KMS-11 (cell line): ENCODE results near the gene CYB5RL.
"Not testable (repeated sequence)": the region's sequence is repeated elsewhere in the genome, so short reads cannot be mapped to it uniquely, and the experiment has no call there.

ENCODE experiments used
- H2AFZ ChIP-seq: fragments of 200-600 bp; sonication (generic); 2 replicates; pipeline ENCODE4 v1.6.1; 2016; ENCODE audit warnings: antibody characterized with exemption, mixed run types, low read depth
- H3K27ac ChIP-seq: fragments of 200-600 bp; sonication (generic); 2 replicates; pipeline ENCODE4 v1.6.1; 2016; ENCODE audit warnings: mild to moderate bottlenecking, mixed run types
- H3K27me3 ChIP-seq: fragments of 200-600 bp; sonication (generic); 2 replicates; pipeline ENCODE4 v1.6.1; 2017; ENCODE audit warnings: mild to moderate bottlenecking, low read depth, mixed run types, moderate library complexity; ENCODE audit not compliant: insufficient read depth
- H3K36me3 ChIP-seq: fragments of 200-600 bp; sonication (generic); 2 replicates; pipeline ENCODE4 v1.6.1; 2017; ENCODE audit warnings: mild to moderate bottlenecking, mixed run types; ENCODE audit not compliant: insufficient read depth
- H3K4me1 ChIP-seq: fragments of 200-600 bp; sonication (generic); 2 replicates; pipeline ENCODE4 v1.6.1; 2016; ENCODE audit warnings: mild to moderate bottlenecking, low read depth, mixed run types; ENCODE audit not compliant: poor library complexity, severe bottlenecking
- H3K4me2 ChIP-seq: fragments of 200-600 bp; sonication (generic); 2 replicates; pipeline ENCODE4 v1.7.0; 2016; ENCODE audit warnings: mild to moderate bottlenecking, mixed run types
- H3K4me3 ChIP-seq: fragments of 200-600 bp; sonication (generic); IDR thresholded peaks from 2 replicates; pipeline ENCODE4 v1.6.1; 2017; ENCODE audit warnings: low read depth, low read length, mixed read lengths; ENCODE audit not compliant: insufficient read depth
- H3K79me2 ChIP-seq: fragments of 200-600 bp; sonication (generic); 2 replicates; pipeline ENCODE4 v1.6.1; 2016; ENCODE audit warnings: low read depth, mixed run types; ENCODE audit not compliant: insufficient read depth
- H3K9ac ChIP-seq: fragments of 200-600 bp; sonication (generic); 2 replicates; pipeline ENCODE4 v1.6.1; 2016; ENCODE audit warnings: mild to moderate bottlenecking, mixed run types
- H4K20me1 ChIP-seq: fragments of 200-600 bp; sonication (generic); 2 replicates; pipeline ENCODE4 v1.6.1; 2016; ENCODE audit warnings: mild to moderate bottlenecking, mixed run types; ENCODE audit not compliant: insufficient read depth
- TF ChIP-seq, protein P1 (sequence below): fragments of 200-600 bp; sonication (generic); conservative IDR thresholded peaks from 2 replicates; pipeline ENCODE4 v1.6.1; 2017; ENCODE audit warnings: low read depth, mild to moderate bottlenecking, antibody characterized with exemption, low read length, moderate library complexity, mixed read lengths

CYB5RL gene

GRCh38 chr1:54237586-54237985 lies 37.8 kb upstream of the CYB5RL start:
- H4K20me1 ChIP-seq, result no peaks in the 10 kb centered on the region
- no peaks in the 10 kb centered on the region for H3K4me1 ChIP-seq
- no peak overlapping the region for H3K27ac ChIP-seq
- H3K79me2 ChIP-seq, result no peaks in the 10 kb centered on the region
- no peak overlapping the region for H3K4me3 ChIP-seq
- H3K4me2 ChIP-seq, result no peak overlapping the region
- no peaks in the 10 kb centered on the region for H3K36me3 ChIP-seq
- no peak overlapping the region for H3K9ac ChIP-seq
- no peak overlapping the region for H2AFZ ChIP-seq
- TF ChIP-seq, protein P1, sequence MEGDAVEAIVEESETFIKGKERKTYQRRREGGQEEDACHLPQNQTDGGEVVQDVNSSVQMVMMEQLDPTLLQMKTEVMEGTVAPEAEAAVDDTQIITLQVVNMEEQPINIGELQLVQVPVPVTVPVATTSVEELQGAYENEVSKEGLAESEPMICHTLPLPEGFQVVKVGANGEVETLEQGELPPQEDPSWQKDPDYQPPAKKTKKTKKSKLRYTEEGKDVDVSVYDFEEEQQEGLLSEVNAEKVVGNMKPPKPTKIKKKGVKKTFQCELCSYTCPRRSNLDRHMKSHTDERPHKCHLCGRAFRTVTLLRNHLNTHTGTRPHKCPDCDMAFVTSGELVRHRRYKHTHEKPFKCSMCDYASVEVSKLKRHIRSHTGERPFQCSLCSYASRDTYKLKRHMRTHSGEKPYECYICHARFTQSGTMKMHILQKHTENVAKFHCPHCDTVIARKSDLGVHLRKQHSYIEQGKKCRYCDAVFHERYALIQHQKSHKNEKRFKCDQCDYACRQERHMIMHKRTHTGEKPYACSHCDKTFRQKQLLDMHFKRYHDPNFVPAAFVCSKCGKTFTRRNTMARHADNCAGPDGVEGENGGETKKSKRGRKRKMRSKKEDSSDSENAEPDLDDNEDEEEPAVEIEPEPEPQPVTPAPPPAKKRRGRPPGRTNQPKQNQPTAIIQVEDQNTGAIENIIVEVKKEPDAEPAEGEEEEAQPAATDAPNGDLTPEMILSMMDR, result no peak
- H3K27me3 ChIP-seq, result no peaks in the 10 kb centered on the region

DNA sequence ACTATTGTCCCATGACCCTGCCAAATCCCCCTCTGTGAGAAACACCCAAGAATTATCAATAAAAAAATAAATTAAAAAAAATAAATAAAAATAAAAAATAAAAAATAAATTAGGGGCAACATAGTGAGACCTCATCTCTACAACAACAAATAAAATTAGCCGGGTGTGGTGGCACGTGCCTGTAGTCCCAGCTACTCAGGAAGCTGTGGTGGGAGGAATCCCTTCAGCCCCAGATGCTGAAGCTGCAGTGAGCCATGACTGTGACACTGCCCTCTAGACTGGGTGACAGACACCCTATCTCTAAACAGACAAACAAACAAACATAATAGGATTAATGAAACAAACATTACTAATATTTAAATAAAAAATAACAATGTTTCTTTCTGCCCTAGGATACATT lies 34.5 kb upstream of the CYB5RL start:
- Histone ChIP-seq H3K27ac (no peak overlapping the region), H3K4me3 (no peak overlapping the region), H3K79me2 (no peaks in the 10 kb centered on the region), H3K36me3 (no peaks in the 10 kb centered on the region), H3K27me3 (no peaks in the 10 kb centered on the region), H4K20me1 (no peaks in the 10 kb centered on the region), H2AFZ (no peak overlapping the region), H3K9ac (no peak overlapping the region), H3K4me2 (no peak overlapping the region), H3K4me1 (no peaks in the 10 kb centered on the region)
- TF ChIP-seq, protein P1, result no peak

- H2AFZ ChIP-seq, H3K27ac ChIP-seq, H3K27me3 ChIP-seq, H3K79me2 ChIP-seq, H3K4me2 ChIP-seq, H4K20me1 ChIP-seq, H3K36me3 ChIP-seq, H3K9ac ChIP-seq, H3K4me3 ChIP-seq, H3K4me1 ChIP-seq: not testable (repeated sequence)
These were observed 33.4 kb upstream of the CYB5RL start for GRCh38 chr1:54233196-54233595.

- Histone ChIP-seq H3K36me3 (no peaks in the 10 kb centered on the region), H3K4me2 (no peak overlapping the region), H3K9ac (no peak overlapping the region), H4K20me1 (no peaks in the 10 kb centered on the region), H3K79me2 (no peaks in the 10 kb centered on the region), H3K27me3 (no peaks in the 10 kb centered on the region), H3K4me3 (no peak overlapping the region), H3K27ac (no peak overlapping the region), H3K4me1 (no peaks in the 10 kb centered on the region), H2AFZ (no peak overlapping the region)
- TF ChIP-seq, protein P1, result no peak
These were observed 30.9 kb upstream of the CYB5RL start for GRCh38 chr1:54230507-54231339.

DNA sequence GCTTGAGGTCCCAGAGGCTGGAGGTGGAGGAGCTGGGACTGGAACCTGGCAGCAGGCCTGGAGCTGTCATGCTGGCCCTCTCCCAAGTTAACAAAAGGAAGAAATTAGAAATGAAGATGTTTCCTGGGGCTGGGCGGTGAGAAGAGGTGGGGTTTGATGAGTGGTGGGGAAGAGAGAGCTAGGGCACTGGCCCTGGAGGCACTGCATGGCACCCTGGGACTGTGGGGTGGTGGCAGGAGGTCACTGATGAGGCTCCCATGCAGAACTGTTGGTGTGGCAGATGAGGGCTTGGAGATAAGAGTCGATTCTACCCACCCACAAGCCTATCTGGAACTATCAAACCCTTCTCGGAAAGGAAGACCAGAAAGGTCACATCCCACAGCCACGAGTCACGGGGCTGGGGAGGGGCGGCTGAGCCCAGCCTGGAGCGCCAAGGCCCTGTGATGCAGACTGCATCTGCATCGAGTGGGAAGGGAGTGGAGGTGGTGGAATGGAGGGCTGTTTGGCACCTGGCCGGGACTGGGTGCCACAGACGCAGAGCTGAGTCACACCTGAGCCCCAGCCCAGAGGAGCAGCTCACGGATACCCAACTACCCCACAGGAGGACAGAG lies 29.6 kb upstream of the CYB5RL start:
- Histone ChIP-seq H3K79me2 (no peaks in the 10 kb centered on the region), H3K36me3 (no peaks in the 10 kb centered on the region), H3K4me3 (no peak overlapping the region), H3K27ac (no peak overlapping the region), H3K9ac (no peak overlapping the region), H2AFZ (no peak overlapping the region), H3K4me2 (no peak overlapping the region), H4K20me1 (no peaks in the 10 kb centered on the region), H3K4me1 (no peaks in the 10 kb centered on the region), H3K27me3 (no peaks in the 10 kb centered on the region)
- TF ChIP-seq, protein P1, result no peak
